K562 (cell line): Measurements from ENCODE around the gene PCCA. TPM values are rescaled to one million over a fixed set of nuclear protein-coding genes. Genes with fewer than 3 reads are reported as not detected.

Source experiments
- ATAC-seq: fragments of 200-7000 bp; cut with Tn5 transposase; 3 replicates; pipeline ENCODE4 v1.9.1; 2020; ENCODE audit warnings: moderate library complexity
- BruUV-seq: library from RNA; stranded (reverse); fragments of 400-500 nt; replicated peaks from 2 replicates; lab custom pipeline; 2021; lab: Mats Ljungman, UMichigan
- CTCF ChIA-PET: fragments of 300-600 bp; formaldehyde crosslinking; extraction: SDS; loops from one replicate; lab custom pipeline; 2021; ENCODE audit warnings: low intra/inter-chr PET ratio; lab: Yijun Ruan, JAX
- POLR2A ChIA-PET: fragments of 300-600, 350-650 bp; sonication (Branson Sonifier 250); formaldehyde crosslinking; extraction: SDS; loops from one replicate; lab custom pipeline; 2021; ENCODE audit warnings: antibody characterized with exemption, inconsistent platforms; lab: Yijun Ruan, JAX
- DNase-seq, 4 experiments: peaks; one replicate each; pipeline versions ENCODE4 v3.0.0 to v3.0.0-alpha.2; 2011 to 2018; ENCODE audit warnings: low spot score in 3 of 4, mixed read lengths in 3 of 4; ENCODE audit errors: extremely low read depth in 1 of 4
- FAIRE-seq: peaks from 2 replicates; lab custom pipeline; 2011; peaks lifted over from hg19 to GRCh38; lab: Jason Lieb, UNC
- H2AFZ ChIP-seq: 2 replicates; pipeline ENCODE4 v1.6.0; 2011; ENCODE audit warnings: low read depth, low read length, control low read depth, inconsistent platforms
- H3K27ac ChIP-seq: fragments of 200-600 bp; 3 replicates; pipeline ENCODE4 v1.8.0; 2011; ENCODE audit warnings: low read depth, mild to moderate bottlenecking, control low read depth, inconsistent platforms, low read length, moderate library complexity, mixed read lengths; ENCODE audit errors: extremely low read depth
- H3K27me3 ChIP-seq, 2 experiments: fragments of 300-600 bp in 1 of 2; 2 replicates in 1 of 2; 3 replicates in 1 of 2; pipeline versions ENCODE4 v1.6.0 to v1.8.0; 2011; ENCODE audit warnings: inconsistent platforms in 2 of 2, low read length in 2 of 2, mild to moderate bottlenecking in 1 of 2, mixed read lengths in 1 of 2, moderate library complexity in 1 of 2; ENCODE audit not compliant: control insufficient read depth in 2 of 2, insufficient read depth in 2 of 2
- H3K36me3 ChIP-seq: fragments of 300-600 bp; 3 replicates; pipeline ENCODE4 v1.8.0; 2011; ENCODE audit warnings: mild to moderate bottlenecking, low read length, inconsistent platforms; ENCODE audit not compliant: control insufficient read depth, insufficient read depth
- H3K4me1 ChIP-seq, 2 experiments: fragments of 200-600 bp in 1 of 2; replicated peaks in 1 of 2; 2 replicates in 1 of 2; 3 replicates in 1 of 2; pipeline versions ENCODE4 v1.5.1 to v1.8.0; 2011; ENCODE audit warnings: inconsistent platforms in 2 of 2, low read length in 2 of 2, mild to moderate bottlenecking in 1 of 2, mixed read lengths in 1 of 2, moderate library complexity in 1 of 2; ENCODE audit not compliant: control insufficient read depth in 2 of 2, insufficient read depth in 2 of 2
- H3K4me2 ChIP-seq: 2 replicates; pipeline ENCODE4 v1.6.1; 2011; ENCODE audit warnings: low read length, control low read depth, inconsistent platforms, mixed read lengths; ENCODE audit not compliant: insufficient read depth
- H3K4me3 ChIP-seq: fragments of 200-600 bp; sonication (generic), shearing (Covaris generic); 2 replicates; pipeline ENCODE4 v1.5.1; 2016; ENCODE audit warnings: control low read depth, inconsistent platforms
- H3K79me2 ChIP-seq: fragments of 200-600 bp; 3 replicates; pipeline ENCODE4 v1.8.0; 2011; ENCODE audit warnings: low read length, inconsistent platforms; ENCODE audit not compliant: control insufficient read depth, insufficient read depth
- H3K9ac ChIP-seq, 2 experiments: 2 replicates each; pipeline versions ENCODE4 v1.6.0 to v1.6.1; 2011; ENCODE audit warnings: low read depth in 2 of 2, low read length in 2 of 2, control low read depth in 1 of 2, inconsistent platforms in 1 of 2, mild to moderate bottlenecking in 1 of 2, mixed read lengths in 1 of 2; ENCODE audit not compliant: insufficient read depth in 1 of 2
- H3K9me1 ChIP-seq: one replicate; pipeline ENCODE4 v1.6.0; 2011; ENCODE audit warnings: inconsistent platforms, mild to moderate bottlenecking, low read length, moderate library complexity; ENCODE audit not compliant: control insufficient read depth, insufficient read depth
- H3K9me3 ChIP-seq: replicated peaks from 2 replicates; pipeline ENCODE4 v1.5.1; 2011; ENCODE audit warnings: low read depth, low read length, inconsistent platforms; ENCODE audit not compliant: control insufficient read depth, insufficient read depth
- H4K20me1 ChIP-seq: replicated peaks from 2 replicates; pipeline ENCODE4 v1.6.1; 2011; ENCODE audit warnings: low read length, inconsistent platforms, mixed read lengths; ENCODE audit not compliant: control insufficient read depth, insufficient read depth
- DPF2 ChIP-seq: fragments of 450-650 bp; IDR thresholded peaks from 2 replicates; pipeline ENCODE4 v1.6.1; 2016
- FOXP1 ChIP-seq: sonication (generic); formaldehyde crosslinking; IDR thresholded peaks from 2 replicates; pipeline ENCODE4 v1.8.0; 2022; ENCODE audit warnings: mild to moderate bottlenecking, missing genetic modification reagents
- MLLT1 ChIP-seq, 2 experiments: fragments of 450-650 bp; IDR thresholded peaks; 2 replicates each; pipeline ENCODE4 v1.6.1; 2016
- NFATC3 ChIP-seq: fragments of 450-650 bp; IDR thresholded peaks from 2 replicates; pipeline ENCODE4 v1.6.1; 2017; ENCODE audit warnings: mild to moderate bottlenecking
- POLR2G ChIP-seq: fragments of 200-400 bp; formaldehyde crosslinking; IDR thresholded peaks from 2 replicates; pipeline ENCODE4 v1.6.1; 2017; ENCODE audit warnings: low read depth, mild to moderate bottlenecking, antibody characterized with exemption, low read length, moderate library complexity
- RFX7 ChIP-seq: fragments of 250-450 bp; sonication (Bioruptor Pico); IDR thresholded peaks from 2 replicates; pipeline ENCODE4 v1.5.1; 2021; ENCODE audit warnings: mild to moderate bottlenecking
- TAF15 ChIP-seq: fragments of 200-400 bp; formaldehyde crosslinking; IDR thresholded peaks from 2 replicates; pipeline ENCODE4 v1.6.1; 2017; ENCODE audit warnings: mild to moderate bottlenecking, low read depth, low read length, moderate library complexity
- U2AF1 ChIP-seq: fragments of 200-400 bp; formaldehyde crosslinking; optimal IDR thresholded peaks from 2 replicates; pipeline ENCODE3; 2017; ENCODE audit warnings: mild to moderate bottlenecking, low read depth, low read length, moderate library complexity
- UBTF ChIP-seq, 2 experiments: IDR thresholded peaks; 2 replicates each; pipeline ENCODE4 v1.6.1; 2012; ENCODE audit warnings: improper control_type of control experiment in 2 of 2, low read depth in 2 of 2, low read length in 2 of 2, borderline replicate concordance in 1 of 2
- ZBTB1 ChIP-seq: sonication (generic); formaldehyde crosslinking; IDR thresholded peaks from 2 replicates; pipeline ENCODE4 v1.8.1; 2023; ENCODE audit warnings: missing genetic modification reagents, low read depth, mild to moderate bottlenecking, borderline replicate concordance
- ZNF146 ChIP-seq: IDR thresholded peaks from one replicate; pipeline ENCODE4 v1.6.1; 2018; ENCODE audit warnings: missing compliant biosample characterization; ENCODE audit not compliant: unreplicated experiment
- WGBS: fragments of 100-300 bp; shearing (Covaris generic); methylation state at CpG from one replicate; pipeline ENCODE4 v1.1.6; 2016; ENCODE audit warnings: low coverage, mixed read lengths; ENCODE audit not compliant: insufficient coverage; ENCODE audit errors: missing lambda C conversion rate; 5-methylcytosine and 5-hydroxymethylcytosine counted together
- in situ Hi-C: fragments of 300-500 bp; cut with MboI; formaldehyde crosslinking; loops from 4 replicates; pipeline ENCODE4 v1.15.0; 2018; ENCODE audit warnings: inconsistent platforms, mixed read lengths
- intact Hi-C: fragments of 100-400 bp; cut with micrococcal nuclease; formaldehyde crosslinking; loops from 2 replicates; pipeline ENCODE4 v1.14.2; 2022
- polyA plus RNA-seq, 8 experiments: library from polyadenylated mRNA; depleted of rRNA in 4 of 8; stranded (reverse) in 5 of 8; unstranded in 3 of 8; fragments of >200 nt; fragmentation: Nextera tagmentation in 2 of 8; fragmentation: Illumina TruSeq in 1 of 8; extraction: Ambion mirVana in 2 of 8; extraction: Trizol in 1 of 8; gene quantifications; 2 replicates each; pipeline versions ENCODE4 v1.2.1 to v1.2.3, GENCODE V29; 2011 to 2014; ENCODE audit warnings: inconsistent platforms in 1 of 8, missing spikeins in 1 of 8
- total RNA-seq, 7 experiments: library from RNA; depleted of rRNA in 6 of 7; stranded (reverse); fragments of >200 nt in 6 of 7; fragmentation: Illumina TruSeq in 2 of 7; extraction: Trizol in 2 of 7; gene quantifications; 2 replicates each; pipeline versions ENCODE4 v1.2.1 to v1.2.3, GENCODE V29; 2011 to 2021; ENCODE audit warnings: low replicate concordance in 1 of 7

PCCA gene
- total and polyA plus RNA-seq, 9 of the 15 experiments (the other 6 are each of a cell fraction or from before 2014, with no cell fraction given): 5.2 to 14.1 (median 9.7) TPM

GRCh38 chr13:100561599-100562204 lies 472.8 kb downstream of the PCCA start:
- WGBS: 26% methylated on average over 7 of the region's 7 CpGs
- Histone ChIP-seq H3K27me3 (peaks cover 3 to 40% of the 10 kb centered on the region in 2 experiments; a peak in 3 of 5 replicates), H3K27ac (no peak overlapping the region), H3K9me3 (no peaks in the 10 kb centered on the region; the same call in 1 of the 2 replicates), H3K79me2 (no peaks in the 10 kb centered on the region), H3K4me1 (no peaks in the 10 kb centered on the region), H3K4me2 (no peak overlapping the region), H2AFZ (no peak overlapping the region), H3K9ac (no peak overlapping the region), H3K4me3 (no peak overlapping the region), H3K36me3 (no peaks in the 10 kb centered on the region), H3K9me1 (no peaks in the 10 kb centered on the region), H4K20me1 (no peaks in the 10 kb centered on the region)
- TF ChIP-seq MLLT1 (IDR thresholded peaks at IDR 0.05): no peak
- no peak for TF ChIP-seq UBTF (IDR thresholded peaks at IDR 0.05; ENCODE audit: borderline replicate concordance in 1 of 2, low read depth in 2 of 2, low read length in 2 of 2)
- TF ChIP-seq NFATC3: no peak
- no peak for TF ChIP-seq RFX7 (CRISPR knock-in tag)
- TF ChIP-seq U2AF1: no peak
- no peak for TF ChIP-seq DPF2
- no peak for TF ChIP-seq POLR2G
- no peak for TF ChIP-seq TAF15
- TF ChIP-seq ZBTB1 (CRISPR knock-in tag): no peak
- no peak for TF ChIP-seq FOXP1 (CRISPR knock-in tag)
- no peak for TF ChIP-seq ZNF146 (CRISPR knock-in tag)
- no peak for FAIRE-seq
- no peak for ATAC-seq
- DNase-seq: no peak
- BruUV-seq: no TSS peak
- ChIA-PET POLR2A (no interaction called here), CTCF (no interaction called here)
- intact Hi-C loops: no loop called here
- in situ Hi-C loops: loop anchor here (25.0 kb wide), 1 partner anchor 551 kb away; no protein-coding TSS in a partner anchor
